Measurements from ENCODE around the gene UBE2G2.

DNA sequence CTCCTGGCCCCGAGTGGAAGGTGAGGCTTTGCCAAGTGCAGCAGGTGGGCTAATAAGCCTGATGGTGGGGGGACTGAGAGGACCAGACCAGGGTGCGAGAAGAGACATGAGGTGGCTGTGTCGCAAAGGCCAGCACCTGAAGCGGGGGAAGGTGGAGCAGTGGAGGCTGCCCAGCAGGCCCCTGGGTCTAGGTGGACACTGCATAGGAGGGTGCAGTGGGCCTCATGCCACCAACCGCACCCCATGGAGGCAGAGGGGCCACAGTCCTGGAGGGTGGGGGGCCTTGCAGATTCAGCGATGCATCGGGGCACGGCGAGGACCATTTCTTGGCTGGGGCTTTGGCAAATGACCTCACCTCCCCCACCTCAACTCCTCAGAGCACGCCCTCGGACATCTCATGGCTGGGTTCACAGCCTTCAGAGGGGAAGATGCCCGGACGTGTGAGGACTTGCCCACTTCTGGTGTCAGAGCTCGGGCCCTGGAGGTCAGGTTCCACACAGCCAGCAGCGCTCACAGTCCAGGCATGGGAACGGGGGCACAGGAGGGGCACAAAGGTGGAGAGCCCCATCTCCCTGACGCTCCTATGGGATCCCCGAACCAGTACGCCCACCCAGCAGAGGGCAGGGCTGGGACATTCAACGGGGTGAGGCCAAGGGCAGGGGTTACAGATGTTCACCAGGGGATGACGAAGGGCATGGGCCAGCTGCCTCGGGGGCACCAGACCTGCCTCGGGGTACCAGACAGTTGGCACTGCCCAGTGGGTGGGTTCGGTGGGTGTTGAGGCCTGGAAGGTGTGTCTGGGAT is 35.4 kb downstream of the UBE2G2 start:
- TF ChIP-seq, protein P1, sequence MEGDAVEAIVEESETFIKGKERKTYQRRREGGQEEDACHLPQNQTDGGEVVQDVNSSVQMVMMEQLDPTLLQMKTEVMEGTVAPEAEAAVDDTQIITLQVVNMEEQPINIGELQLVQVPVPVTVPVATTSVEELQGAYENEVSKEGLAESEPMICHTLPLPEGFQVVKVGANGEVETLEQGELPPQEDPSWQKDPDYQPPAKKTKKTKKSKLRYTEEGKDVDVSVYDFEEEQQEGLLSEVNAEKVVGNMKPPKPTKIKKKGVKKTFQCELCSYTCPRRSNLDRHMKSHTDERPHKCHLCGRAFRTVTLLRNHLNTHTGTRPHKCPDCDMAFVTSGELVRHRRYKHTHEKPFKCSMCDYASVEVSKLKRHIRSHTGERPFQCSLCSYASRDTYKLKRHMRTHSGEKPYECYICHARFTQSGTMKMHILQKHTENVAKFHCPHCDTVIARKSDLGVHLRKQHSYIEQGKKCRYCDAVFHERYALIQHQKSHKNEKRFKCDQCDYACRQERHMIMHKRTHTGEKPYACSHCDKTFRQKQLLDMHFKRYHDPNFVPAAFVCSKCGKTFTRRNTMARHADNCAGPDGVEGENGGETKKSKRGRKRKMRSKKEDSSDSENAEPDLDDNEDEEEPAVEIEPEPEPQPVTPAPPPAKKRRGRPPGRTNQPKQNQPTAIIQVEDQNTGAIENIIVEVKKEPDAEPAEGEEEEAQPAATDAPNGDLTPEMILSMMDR (IDR thresholded peaks at IDR 0.05): no peak
- no peak for TF ChIP-seq ZFX (IDR thresholded peaks at IDR 0.05; ENCODE audit: borderline replicate concordance)

Data from 22Rv1 (cell line).